Ishikawa (cell line): ENCODE results near the gene TBPL1.

Experiments
- TF ChIP-seq, protein P1 (sequence below): IDR thresholded peaks from 2 replicates; pipeline ENCODE4 v1.6.1; 2012
- TF ChIP-seq, protein P2 (sequence below): IDR thresholded peaks from 2 replicates; pipeline ENCODE4 v1.6.1; 2012; ENCODE audit warnings: low read depth, mild to moderate bottlenecking

DNA sequence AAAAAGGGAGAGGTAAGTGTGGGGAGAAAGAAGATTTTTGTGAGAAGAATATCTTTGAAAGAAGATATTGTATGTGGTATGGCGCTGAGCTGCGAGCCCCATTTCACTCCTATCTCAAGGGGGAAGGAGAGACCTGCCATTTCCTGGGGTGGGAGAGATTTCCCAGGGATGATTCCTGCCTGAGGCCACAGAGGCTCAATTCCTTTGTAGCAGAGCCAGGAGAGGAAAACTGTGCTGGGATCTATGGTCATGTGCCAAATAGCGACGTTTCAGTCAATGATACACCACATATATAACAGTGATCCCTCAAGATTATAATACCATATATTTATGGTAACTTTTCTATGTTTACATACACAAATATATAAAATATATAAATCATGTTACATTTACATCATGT is 35.2 kb upstream of the TBPL1 start:
- TF ChIP-seq, protein P1, sequence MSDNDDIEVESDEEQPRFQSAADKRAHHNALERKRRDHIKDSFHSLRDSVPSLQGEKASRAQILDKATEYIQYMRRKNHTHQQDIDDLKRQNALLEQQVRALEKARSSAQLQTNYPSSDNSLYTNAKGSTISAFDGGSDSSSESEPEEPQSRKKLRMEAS, result no peak
- TF ChIP-seq, protein P2, sequence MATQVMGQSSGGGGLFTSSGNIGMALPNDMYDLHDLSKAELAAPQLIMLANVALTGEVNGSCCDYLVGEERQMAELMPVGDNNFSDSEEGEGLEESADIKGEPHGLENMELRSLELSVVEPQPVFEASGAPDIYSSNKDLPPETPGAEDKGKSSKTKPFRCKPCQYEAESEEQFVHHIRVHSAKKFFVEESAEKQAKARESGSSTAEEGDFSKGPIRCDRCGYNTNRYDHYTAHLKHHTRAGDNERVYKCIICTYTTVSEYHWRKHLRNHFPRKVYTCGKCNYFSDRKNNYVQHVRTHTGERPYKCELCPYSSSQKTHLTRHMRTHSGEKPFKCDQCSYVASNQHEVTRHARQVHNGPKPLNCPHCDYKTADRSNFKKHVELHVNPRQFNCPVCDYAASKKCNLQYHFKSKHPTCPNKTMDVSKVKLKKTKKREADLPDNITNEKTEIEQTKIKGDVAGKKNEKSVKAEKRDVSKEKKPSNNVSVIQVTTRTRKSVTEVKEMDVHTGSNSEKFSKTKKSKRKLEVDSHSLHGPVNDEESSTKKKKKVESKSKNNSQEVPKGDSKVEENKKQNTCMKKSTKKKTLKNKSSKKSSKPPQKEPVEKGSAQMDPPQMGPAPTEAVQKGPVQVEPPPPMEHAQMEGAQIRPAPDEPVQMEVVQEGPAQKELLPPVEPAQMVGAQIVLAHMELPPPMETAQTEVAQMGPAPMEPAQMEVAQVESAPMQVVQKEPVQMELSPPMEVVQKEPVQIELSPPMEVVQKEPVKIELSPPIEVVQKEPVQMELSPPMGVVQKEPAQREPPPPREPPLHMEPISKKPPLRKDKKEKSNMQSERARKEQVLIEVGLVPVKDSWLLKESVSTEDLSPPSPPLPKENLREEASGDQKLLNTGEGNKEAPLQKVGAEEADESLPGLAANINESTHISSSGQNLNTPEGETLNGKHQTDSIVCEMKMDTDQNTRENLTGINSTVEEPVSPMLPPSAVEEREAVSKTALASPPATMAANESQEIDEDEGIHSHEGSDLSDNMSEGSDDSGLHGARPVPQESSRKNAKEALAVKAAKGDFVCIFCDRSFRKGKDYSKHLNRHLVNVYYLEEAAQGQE, result no peak
